HepG2 (cell line): ENCODE data around the gene RBP3. TPM values are rescaled to one million over a fixed set of nuclear protein-coding genes. Genes with fewer than 3 reads are reported as not detected.

ENCODE experiments used
- ATAC-seq: fragments of 200-7000 bp; cut with Tn5 transposase; 3 replicates; pipeline ENCODE4 v1.9.1; 2020; ENCODE audit warnings: mild to moderate bottlenecking, moderate library complexity
- BruUV-seq: library from RNA; stranded (reverse); fragments of 400-500 nt; replicated peaks from 2 replicates; lab custom pipeline; 2021; lab: Mats Ljungman, UMichigan
- CTCF ChIA-PET: fragments of 300-600 bp; formaldehyde crosslinking; extraction: SDS; loops from one replicate; lab custom pipeline; 2021; ENCODE audit warnings: low total read pairs, inconsistent platforms, low intra/inter-chr PET ratio; lab: Yijun Ruan, JAX
- POLR2A ChIA-PET: fragments of 350-600 bp; sonication (Branson Sonifier 250); formaldehyde crosslinking; loops from one replicate; lab custom pipeline; 2020; ENCODE audit warnings: antibody characterized with exemption, inconsistent platforms; lab: Yijun Ruan, JAX
- DNase-seq: peaks from one replicate; pipeline ENCODE4 v3.0.0-alpha.2; 2015; ENCODE audit warnings: low spot score
- FAIRE-seq: peaks from 3 replicates; lab custom pipeline; 2011; peaks lifted over from hg19 to GRCh38; lab: Jason Lieb, UNC
- H2AFZ ChIP-seq: one replicate; pipeline ENCODE4 v1.6.1; 2011; ENCODE audit warnings: low read length, inconsistent platforms
- H3K27ac ChIP-seq: fragments of 300-600 bp; 3 replicates; pipeline ENCODE4 v1.8.0; 2011; ENCODE audit warnings: mixed run types, mild to moderate bottlenecking, mixed read lengths, low read length, inconsistent platforms; ENCODE audit not compliant: insufficient read depth; ENCODE audit errors: extremely low read length
- H3K27me3 ChIP-seq, 2 experiments: fragments of 200-600 bp in 1 of 2; 2 replicates in 1 of 2; 3 replicates in 1 of 2; pipeline versions ENCODE4 v1.6.0 to v1.8.0; 2011; ENCODE audit warnings: low read length in 2 of 2, mild to moderate bottlenecking in 2 of 2, moderate library complexity in 2 of 2, inconsistent platforms in 1 of 2; ENCODE audit not compliant: insufficient read depth in 2 of 2, control insufficient read depth in 1 of 2
- H3K36me3 ChIP-seq, 2 experiments: fragments of 200-600 bp in 1 of 2; replicated peaks in 1 of 2; 2 replicates in 1 of 2; 3 replicates in 1 of 2; pipeline versions ENCODE4 v1.5.1 to v1.8.0; 2011; ENCODE audit warnings: low read length in 2 of 2, inconsistent platforms in 1 of 2; ENCODE audit not compliant: insufficient read depth in 2 of 2, control insufficient read depth in 1 of 2
- H3K4me1 ChIP-seq: 2 replicates; pipeline ENCODE4 v1.5.1; 2012; ENCODE audit warnings: low read length, inconsistent platforms; ENCODE audit not compliant: insufficient read depth
- H3K4me2 ChIP-seq: 2 replicates; pipeline ENCODE4 v1.6.0; 2011; ENCODE audit warnings: low read depth, low read length, inconsistent platforms
- H3K4me3 ChIP-seq, 3 experiments: fragments of 200-600 bp in 1 of 3; sonication (generic), shearing (Covaris generic) in 1 of 3; replicated peaks in 1 of 3; 2 replicates each; pipeline ENCODE4 v1.5.1; 2011 to 2016; ENCODE audit warnings: low read length in 3 of 3, inconsistent platforms in 2 of 3, low read depth in 2 of 3, mild to moderate bottlenecking in 2 of 3, control low read depth in 1 of 3, mixed read lengths in 1 of 3; ENCODE audit not compliant: insufficient read depth in 1 of 3
- H3K79me2 ChIP-seq: one replicate; pipeline ENCODE4 v1.6.1; 2011; ENCODE audit warnings: low read length, inconsistent platforms; ENCODE audit not compliant: insufficient read depth
- H3K9ac ChIP-seq: 2 replicates; pipeline ENCODE4 v1.6.0; 2011; ENCODE audit warnings: mild to moderate bottlenecking, low read depth, low read length, inconsistent platforms; ENCODE audit not compliant: insufficient read depth
- H3K9me3 ChIP-seq: 2 replicates; pipeline ENCODE4 v1.5.1; 2012; ENCODE audit warnings: mild to moderate bottlenecking, low read length
- H4K20me1 ChIP-seq: 2 replicates; pipeline ENCODE4 v1.6.0; 2011; ENCODE audit warnings: inconsistent platforms, mild to moderate bottlenecking, low read length, moderate library complexity; ENCODE audit not compliant: insufficient read depth
- FOXO1 ChIP-seq: sonication (generic); formaldehyde crosslinking; IDR thresholded peaks from 2 replicates; pipeline ENCODE4 v1.4.0; 2020; ENCODE audit warnings: missing genetic modification reagents
- PLRG1 ChIP-seq: fragments of 450-650 bp; conservative IDR thresholded peaks from 2 replicates; pipeline ENCODE4 v1.6.1; 2016
- PRMT3 ChIP-seq: sonication (generic); formaldehyde crosslinking; IDR thresholded peaks from 2 replicates; pipeline ENCODE4 v1.8.1; 2022; ENCODE audit warnings: low read depth, mild to moderate bottlenecking, moderate library complexity, missing genetic modification reagents, borderline replicate concordance
- RFXAP ChIP-seq: sonication (generic); formaldehyde crosslinking; IDR thresholded peaks from 2 replicates; pipeline ENCODE4 v1.4.0; 2020; ENCODE audit warnings: missing genetic modification reagents, borderline replicate concordance
- ZBTB42 ChIP-seq: sonication (generic); formaldehyde crosslinking; IDR thresholded peaks from 2 replicates; pipeline ENCODE4 v1.5.0; 2020; ENCODE audit warnings: mild to moderate bottlenecking, missing genetic modification reagents
- ZFY ChIP-seq: sonication (generic); formaldehyde crosslinking; IDR thresholded peaks from 2 replicates; pipeline ENCODE4 v1.4.0; 2020; ENCODE audit warnings: missing genetic modification reagents
- ZNF124 ChIP-seq: sonication (generic); formaldehyde crosslinking; IDR thresholded peaks from 2 replicates; pipeline ENCODE4 v1.4.0; 2020; ENCODE audit warnings: missing genetic modification reagents
- WGBS: methylation state at CpG from one replicate; pipeline ENCODE4 v1.1.6; 2017; ENCODE audit warnings: low lambda C conversion rate; 5-methylcytosine and 5-hydroxymethylcytosine counted together
- in situ Hi-C: cut with HindIII; loops from 2 replicates; pipeline ENCODE4 v1.10.0; 2017; ENCODE audit warnings: low pct_unique_long_range_greater_than_20kb; ENCODE audit not compliant: extremely low pct_ligation_motif_present
- intact Hi-C: fragments of 100-400 bp; cut with micrococcal nuclease; formaldehyde crosslinking; loops from one replicate; pipeline ENCODE4 v1.10.0; 2022; ENCODE audit not compliant: unreplicated experiment
- polyA plus RNA-seq, 8 experiments: library from polyadenylated mRNA; depleted of rRNA in 3 of 8; stranded (reverse) in 7 of 8; unstranded in 1 of 8; fragments of >200 nt; fragmentation: Illumina TruSeq in 4 of 8; extraction: Trizol in 4 of 8; gene quantifications; 2 replicates each; pipeline versions ENCODE4 v1.2.1 to v1.2.3, GENCODE V29; 2011 to 2016; ENCODE audit warnings: low read depth in 4 of 8, missing spikeins in 1 of 8, mixed read lengths in 1 of 8; ENCODE audit not compliant: insufficient read depth in 1 of 8
- total RNA-seq, 5 experiments: library from RNA; depleted of rRNA; stranded (reverse); fragments of >200 nt; fragmentation: Illumina TruSeq; extraction: Trizol; gene quantifications; 2 replicates each; pipeline ENCODE4 v1.2.3, GENCODE V29; 2016; ENCODE audit warnings: low read depth in 1 of 5
- TF ChIP-seq, protein P1 (sequence below): IDR thresholded peaks from 2 replicates; pipeline ENCODE4 v1.6.1; 2016
- TF ChIP-seq, protein P2 (sequence below): sonication (generic); formaldehyde crosslinking; IDR thresholded peaks from 2 replicates; pipeline ENCODE4 v1.8.0; 2022; ENCODE audit warnings: mild to moderate bottlenecking, missing genetic modification reagents, moderate library complexity
- TF ChIP-seq, protein P3 (sequence below): sonication (generic); formaldehyde crosslinking; conservative IDR thresholded peaks from 2 replicates; pipeline ENCODE4 v1.8.0; 2022; ENCODE audit warnings: mild to moderate bottlenecking, moderate library complexity, missing genetic modification reagents
- TF ChIP-seq, protein P4 (sequence below): sonication (generic); formaldehyde crosslinking; IDR thresholded peaks from 2 replicates; pipeline ENCODE4 v1.5.0; 2020; ENCODE audit warnings: mild to moderate bottlenecking, missing genetic modification reagents

The RBP3 gene
- total and polyA plus RNA-seq, 2 of the 13 experiments (the other 11 are each of a cell fraction or from before 2014, with no cell fraction given) = not detected

DNA sequence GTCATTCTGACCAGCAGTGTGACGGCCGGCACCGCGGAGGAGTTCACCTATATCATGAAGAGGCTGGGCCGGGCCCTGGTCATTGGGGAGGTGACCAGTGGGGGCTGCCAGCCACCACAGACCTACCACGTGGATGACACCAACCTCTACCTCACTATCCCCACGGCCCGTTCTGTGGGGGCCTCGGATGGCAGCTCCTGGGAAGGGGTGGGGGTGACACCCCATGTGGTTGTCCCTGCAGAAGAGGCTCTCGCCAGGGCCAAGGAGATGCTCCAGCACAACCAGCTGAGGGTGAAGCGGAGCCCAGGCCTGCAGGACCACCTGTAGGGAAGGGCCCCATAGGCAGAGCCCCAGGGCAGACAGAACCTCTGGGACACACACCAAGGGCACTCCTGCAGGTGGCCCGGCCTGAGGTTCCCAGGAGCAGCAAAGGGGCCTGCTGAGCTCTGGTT, 9.0 kb downstream of the RBP3 start:
- CTCF ChIA-PET = no interaction called here
- 0% methylated on average over 1 of the region's 12 CpGs for WGBS
- in situ Hi-C loops = no loop called here

DNA sequence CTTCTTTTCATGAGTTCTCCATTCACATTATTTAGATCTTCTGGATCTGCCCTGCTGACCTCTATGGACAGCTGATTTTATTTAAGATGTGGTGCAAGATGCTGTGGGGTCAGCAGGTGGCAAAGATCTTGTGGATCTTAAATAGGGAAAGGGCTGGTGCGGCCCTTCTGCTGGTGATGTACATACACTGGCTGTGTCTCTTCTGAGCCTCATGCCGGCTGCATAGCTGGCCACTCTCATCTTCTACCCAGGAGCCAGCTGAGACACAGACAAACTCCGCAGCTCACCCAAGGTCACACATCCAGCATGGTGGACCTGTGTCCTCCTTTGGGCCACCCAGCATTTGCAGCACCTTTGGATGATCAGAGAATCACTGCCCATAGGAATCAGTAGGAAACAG, 9.7 kb downstream of the RBP3 start:
- H3K27ac ChIP-seq = no peak overlapping the region
- POLR2A ChIA-PET = no interaction called here
- no peaks in the 10 kb centered on the region for H3K9me3 ChIP-seq
- no peaks in the 10 kb centered on the region for H3K4me1 ChIP-seq
- no peak overlapping the region for H3K9ac ChIP-seq
- no peak overlapping the region for H3K4me3 ChIP-seq
- H2AFZ ChIP-seq = no peak overlapping the region
- H4K20me1 ChIP-seq = no peaks in the 10 kb centered on the region
- CTCF ChIA-PET = no interaction called here
- in situ Hi-C loops = no loop called here
- H3K27me3 ChIP-seq = peaks cover under 1 to 2% of the 10 kb centered on the region in 2 experiments; a peak in 2 of 5 replicates
- H3K4me2 ChIP-seq = no peak overlapping the region
- WGBS = 78% methylated on average over 1 of the region's 3 CpGs
- intact Hi-C loops = no loop called here
- DNase-seq (no peak), ATAC-seq (no peak), FAIRE-seq (no peak)
- H3K36me3 ChIP-seq = no peaks in the 10 kb centered on the region
- no TSS peak for BruUV-seq
- H3K79me2 ChIP-seq = no peaks in the 10 kb centered on the region
- TF ChIP-seq ZFY (CRISPR knock-in tag) (no peak), FOXO1 (CRISPR knock-in tag) (no peak), ZNF124 (CRISPR knock-in tag) (no peak), ZBTB42 (CRISPR knock-in tag) (no peak), RFXAP (CRISPR knock-in tag) (no peak), PRMT3 (no peak)
- TF ChIP-seq, protein P1, sequence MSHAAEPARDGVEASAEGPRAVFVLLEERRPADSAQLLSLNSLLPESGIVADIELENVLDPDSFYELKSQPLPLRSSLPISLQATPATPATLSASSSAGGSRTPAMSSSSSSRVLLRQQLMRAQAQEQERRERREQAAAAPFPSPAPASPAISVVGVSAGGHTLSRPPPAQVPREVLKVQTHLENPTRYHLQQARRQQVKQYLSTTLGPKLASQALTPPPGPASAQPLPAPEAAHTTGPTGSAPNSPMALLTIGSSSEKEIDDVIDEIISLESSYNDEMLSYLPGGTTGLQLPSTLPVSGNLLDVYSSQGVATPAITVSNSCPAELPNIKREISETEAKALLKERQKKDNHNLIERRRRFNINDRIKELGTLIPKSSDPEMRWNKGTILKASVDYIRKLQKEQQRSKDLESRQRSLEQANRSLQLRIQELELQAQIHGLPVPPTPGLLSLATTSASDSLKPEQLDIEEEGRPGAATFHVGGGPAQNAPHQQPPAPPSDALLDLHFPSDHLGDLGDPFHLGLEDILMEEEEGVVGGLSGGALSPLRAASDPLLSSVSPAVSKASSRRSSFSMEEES (CRISPR knock-in tag) = no peak
- TF ChIP-seq, protein P2, sequence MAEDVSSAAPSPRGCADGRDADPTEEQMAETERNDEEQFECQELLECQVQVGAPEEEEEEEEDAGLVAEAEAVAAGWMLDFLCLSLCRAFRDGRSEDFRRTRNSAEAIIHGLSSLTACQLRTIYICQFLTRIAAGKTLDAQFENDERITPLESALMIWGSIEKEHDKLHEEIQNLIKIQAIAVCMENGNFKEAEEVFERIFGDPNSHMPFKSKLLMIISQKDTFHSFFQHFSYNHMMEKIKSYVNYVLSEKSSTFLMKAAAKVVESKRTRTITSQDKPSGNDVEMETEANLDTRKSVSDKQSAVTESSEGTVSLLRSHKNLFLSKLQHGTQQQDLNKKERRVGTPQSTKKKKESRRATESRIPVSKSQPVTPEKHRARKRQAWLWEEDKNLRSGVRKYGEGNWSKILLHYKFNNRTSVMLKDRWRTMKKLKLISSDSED (CRISPR knock-in tag) = no peak
- TF ChIP-seq, protein P3, sequence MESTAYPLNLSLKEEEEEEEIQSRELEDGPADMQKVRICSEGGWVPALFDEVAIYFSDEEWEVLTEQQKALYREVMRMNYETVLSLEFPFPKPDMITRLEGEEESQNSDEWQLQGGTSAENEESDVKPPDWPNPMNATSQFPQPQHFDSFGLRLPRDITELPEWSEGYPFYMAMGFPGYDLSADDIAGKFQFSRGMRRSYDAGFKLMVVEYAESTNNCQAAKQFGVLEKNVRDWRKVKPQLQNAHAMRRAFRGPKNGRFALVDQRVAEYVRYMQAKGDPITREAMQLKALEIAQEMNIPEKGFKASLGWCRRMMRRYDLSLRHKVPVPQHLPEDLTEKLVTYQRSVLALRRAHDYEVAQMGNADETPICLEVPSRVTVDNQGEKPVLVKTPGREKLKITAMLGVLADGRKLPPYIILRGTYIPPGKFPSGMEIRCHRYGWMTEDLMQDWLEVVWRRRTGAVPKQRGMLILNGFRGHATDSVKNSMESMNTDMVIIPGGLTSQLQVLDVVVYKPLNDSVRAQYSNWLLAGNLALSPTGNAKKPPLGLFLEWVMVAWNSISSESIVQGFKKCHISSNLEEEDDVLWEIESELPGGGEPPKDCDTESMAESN (CRISPR knock-in tag) = no peak

More for the DNA sequence above, 9.0 kb downstream of the RBP3 start:
- H3K4me2 ChIP-seq = no peak overlapping the region
- ATAC-seq (no peak), DNase-seq (no peak)
- intact Hi-C loops = no loop called here
- no peaks in the 10 kb centered on the region for H3K4me1 ChIP-seq
- no TSS peak for BruUV-seq
- no peaks in the 10 kb centered on the region for H4K20me1 ChIP-seq
- no peak overlapping the region for H3K27ac ChIP-seq
- H3K79me2 ChIP-seq = no peaks in the 10 kb centered on the region
- POLR2A ChIA-PET = no interaction called here
- no peaks in the 10 kb centered on the region for H3K36me3 ChIP-seq
- H3K9ac ChIP-seq = no peak overlapping the region
- no peak overlapping the region for H2AFZ ChIP-seq
- H3K27me3 ChIP-seq = peaks cover 3 to 8% of the 10 kb centered on the region in 2 experiments; a peak in 3 of 5 replicates
- TF ChIP-seq, protein P4, sequence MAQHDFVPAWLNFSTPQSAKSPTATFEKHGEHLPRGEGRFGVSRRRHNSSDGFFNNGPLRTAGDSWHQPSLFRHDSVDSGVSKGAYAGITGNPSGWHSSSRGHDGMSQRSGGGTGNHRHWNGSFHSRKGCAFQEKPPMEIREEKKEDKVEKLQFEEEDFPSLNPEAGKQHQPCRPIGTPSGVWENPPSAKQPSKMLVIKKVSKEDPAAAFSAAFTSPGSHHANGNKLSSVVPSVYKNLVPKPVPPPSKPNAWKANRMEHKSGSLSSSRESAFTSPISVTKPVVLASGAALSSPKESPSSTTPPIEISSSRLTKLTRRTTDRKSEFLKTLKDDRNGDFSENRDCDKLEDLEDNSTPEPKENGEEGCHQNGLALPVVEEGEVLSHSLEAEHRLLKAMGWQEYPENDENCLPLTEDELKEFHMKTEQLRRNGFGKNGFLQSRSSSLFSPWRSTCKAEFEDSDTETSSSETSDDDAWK (CRISPR knock-in tag) = no peak
- no peak for TF ChIP-seq PLRG1
- TF ChIP-seq, all 625 proteins: peak for 0
- no peak for FAIRE-seq
- Histone ChIP-seq H3K4me3 (no peak overlapping the region), H3K9me3 (no peaks in the 10 kb centered on the region)
